ENCODE results near the gene DNAI1.

DNA sequence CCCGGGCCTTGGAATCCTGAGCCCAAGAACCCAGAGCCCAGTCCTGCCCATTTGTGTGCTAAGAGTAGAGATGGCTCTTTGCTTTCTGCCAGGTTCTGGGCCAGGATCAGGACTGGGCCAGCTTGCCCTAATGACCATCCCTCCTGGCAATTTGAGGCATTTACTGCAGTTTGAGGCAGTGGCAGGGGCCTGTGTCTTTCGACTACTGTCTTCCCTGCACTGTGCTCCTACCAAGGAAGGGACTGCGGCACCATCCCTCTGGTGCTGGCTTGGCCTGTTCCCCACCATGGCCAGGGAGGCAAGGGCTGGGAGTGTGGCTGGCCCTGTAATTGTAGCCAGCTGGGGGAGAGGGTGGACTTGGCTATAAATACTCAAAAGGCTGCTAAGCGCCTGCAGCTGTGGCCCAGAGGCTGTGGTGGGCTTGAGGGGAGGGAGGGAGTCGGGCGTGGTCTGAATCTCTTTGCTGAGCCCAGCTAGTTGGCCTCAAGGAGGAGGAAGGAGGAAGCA is 59.6 kb downstream of the DNAI1 start:
- TF ChIP-seq, protein P1, sequence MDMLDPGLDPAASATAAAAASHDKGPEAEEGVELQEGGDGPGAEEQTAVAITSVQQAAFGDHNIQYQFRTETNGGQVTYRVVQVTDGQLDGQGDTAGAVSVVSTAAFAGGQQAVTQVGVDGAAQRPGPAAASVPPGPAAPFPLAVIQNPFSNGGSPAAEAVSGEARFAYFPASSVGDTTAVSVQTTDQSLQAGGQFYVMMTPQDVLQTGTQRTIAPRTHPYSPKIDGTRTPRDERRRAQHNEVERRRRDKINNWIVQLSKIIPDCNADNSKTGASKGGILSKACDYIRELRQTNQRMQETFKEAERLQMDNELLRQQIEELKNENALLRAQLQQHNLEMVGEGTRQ (IDR thresholded peaks at IDR 0.05; ENCODE audit: low read depth, low read length), result no peak
- TF ChIP-seq, protein P2, sequence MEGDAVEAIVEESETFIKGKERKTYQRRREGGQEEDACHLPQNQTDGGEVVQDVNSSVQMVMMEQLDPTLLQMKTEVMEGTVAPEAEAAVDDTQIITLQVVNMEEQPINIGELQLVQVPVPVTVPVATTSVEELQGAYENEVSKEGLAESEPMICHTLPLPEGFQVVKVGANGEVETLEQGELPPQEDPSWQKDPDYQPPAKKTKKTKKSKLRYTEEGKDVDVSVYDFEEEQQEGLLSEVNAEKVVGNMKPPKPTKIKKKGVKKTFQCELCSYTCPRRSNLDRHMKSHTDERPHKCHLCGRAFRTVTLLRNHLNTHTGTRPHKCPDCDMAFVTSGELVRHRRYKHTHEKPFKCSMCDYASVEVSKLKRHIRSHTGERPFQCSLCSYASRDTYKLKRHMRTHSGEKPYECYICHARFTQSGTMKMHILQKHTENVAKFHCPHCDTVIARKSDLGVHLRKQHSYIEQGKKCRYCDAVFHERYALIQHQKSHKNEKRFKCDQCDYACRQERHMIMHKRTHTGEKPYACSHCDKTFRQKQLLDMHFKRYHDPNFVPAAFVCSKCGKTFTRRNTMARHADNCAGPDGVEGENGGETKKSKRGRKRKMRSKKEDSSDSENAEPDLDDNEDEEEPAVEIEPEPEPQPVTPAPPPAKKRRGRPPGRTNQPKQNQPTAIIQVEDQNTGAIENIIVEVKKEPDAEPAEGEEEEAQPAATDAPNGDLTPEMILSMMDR (conservative IDR thresholded peaks at IDR 0.05; ENCODE audit: low read depth, low read length), result no peak
- TF ChIP-seq RCOR1 (IDR thresholded peaks at IDR 0.05; ENCODE audit: insufficient replicate concordance, low read length) (no peak), BHLHE40 (IDR thresholded peaks at IDR 0.05; ENCODE audit: low read depth, low read length) (no peak), RFX5 (IDR thresholded peaks at IDR 0.05; ENCODE audit: low read depth, low read length) (no peak), POLR2A (IDR thresholded peaks at IDR 0.05; ENCODE audit: low read depth, low read length) (no peak), SMC3 (IDR thresholded peaks at IDR 0.05; ENCODE audit: low read depth, low read length) (no peak), FOS (IDR thresholded peaks at IDR 0.05; ENCODE audit: low read depth, low read length) (no peak)
- TF ChIP-seq, protein P3, sequence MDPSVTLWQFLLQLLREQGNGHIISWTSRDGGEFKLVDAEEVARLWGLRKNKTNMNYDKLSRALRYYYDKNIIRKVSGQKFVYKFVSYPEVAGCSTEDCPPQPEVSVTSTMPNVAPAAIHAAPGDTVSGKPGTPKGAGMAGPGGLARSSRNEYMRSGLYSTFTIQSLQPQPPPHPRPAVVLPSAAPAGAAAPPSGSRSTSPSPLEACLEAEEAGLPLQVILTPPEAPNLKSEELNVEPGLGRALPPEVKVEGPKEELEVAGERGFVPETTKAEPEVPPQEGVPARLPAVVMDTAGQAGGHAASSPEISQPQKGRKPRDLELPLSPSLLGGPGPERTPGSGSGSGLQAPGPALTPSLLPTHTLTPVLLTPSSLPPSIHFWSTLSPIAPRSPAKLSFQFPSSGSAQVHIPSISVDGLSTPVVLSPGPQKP (IDR thresholded peaks at IDR 0.05; ENCODE audit: borderline replicate concordance, low read depth, low read length), result no peak

Measured in IMR-90 (cell line).